H1 (cell line): ENCODE measurements around the gene C2CD2L. TPM values are rescaled to one million over a fixed set of nuclear protein-coding genes. Genes with fewer than 3 reads are reported as not detected.

Experiments
- CTCF ChIA-PET: fragments of 300-600 bp; sonication (Branson Sonifier 250); formaldehyde crosslinking; loops from one replicate; lab custom pipeline; 2021; ENCODE audit not compliant: partially characterized antibody; lab: Charles Lee
- POLR2A ChIA-PET: fragments of 300-600 bp; sonication (Branson Sonifier 250); formaldehyde crosslinking; loops from one replicate; lab custom pipeline; 2021; ENCODE audit warnings: inconsistent platforms; ENCODE audit not compliant: partially characterized antibody; lab: Charles Lee
- DNase-seq, 2 experiments: peaks; one replicate each; pipeline versions ENCODE4 v3.0.0 to v3.0.0-alpha.2; 2010 to 2022; ENCODE audit warnings: low spot score in 2 of 2, low read depth in 1 of 2, mixed read lengths in 1 of 2
- FAIRE-seq: peaks from 2 replicates; lab custom pipeline; 2011; peaks lifted over from hg19 to GRCh38; lab: Jason Lieb, UNC
- H2AFZ ChIP-seq: 2 replicates; pipeline ENCODE4 v1.8.1; 2012; ENCODE audit warnings: low read length, inconsistent platforms
- H2AK5ac ChIP-seq: 2 replicates; pipeline ENCODE4 v1.6.1; 2013; ENCODE audit warnings: low read depth, low read length
- H2BK120ac ChIP-seq: replicated peaks from 2 replicates; pipeline ENCODE3; 2013; ENCODE audit warnings: low read depth, low read length, inconsistent platforms
- H2BK12ac ChIP-seq: 2 replicates; pipeline ENCODE4 v1.6.1; 2013; ENCODE audit warnings: low read depth, low read length
- H2BK15ac ChIP-seq: 2 replicates; pipeline ENCODE4 v1.6.1; 2013; ENCODE audit warnings: low read length
- H2BK20ac ChIP-seq: 2 replicates; pipeline ENCODE4 v1.6.1; 2013; ENCODE audit warnings: low read length
- H2BK5ac ChIP-seq: 2 replicates; pipeline ENCODE4 v1.6.1; 2013; ENCODE audit warnings: low read depth, low read length
- H3K14ac ChIP-seq: 2 replicates; pipeline ENCODE4 v1.6.1; 2013; ENCODE audit warnings: inconsistent platforms; ENCODE audit not compliant: insufficient read length
- H3K18ac ChIP-seq: 2 replicates; pipeline ENCODE4 v1.6.1; 2013; ENCODE audit warnings: low read length; ENCODE audit errors: extremely low read depth
- H3K23ac ChIP-seq: 2 replicates; pipeline ENCODE4 v1.6.1; 2013; ENCODE audit warnings: inconsistent platforms; ENCODE audit not compliant: insufficient read length
- H3K23me2 ChIP-seq: 2 replicates; pipeline ENCODE4 v1.6.1; 2013; ENCODE audit warnings: low read depth, low read length
- H3K27ac ChIP-seq: 2 replicates; pipeline ENCODE4 v1.6.1; 2011; ENCODE audit warnings: low read depth, low read length, inconsistent platforms
- H3K27me3 ChIP-seq, 4 experiments: replicated peaks in 1 of 4; 1 replicate in 1 of 4; 2 replicates in 3 of 4; pipeline versions ENCODE4 v1.6.1 to v1.8.1; 2011 to 2013; ENCODE audit warnings: low read length in 3 of 4, mild to moderate bottlenecking in 3 of 4, inconsistent platforms in 2 of 4, mixed read lengths in 2 of 4, moderate library complexity in 1 of 4; ENCODE audit not compliant: control insufficient read depth in 3 of 4, insufficient read depth in 3 of 4; ENCODE audit errors: extremely low read depth in 1 of 4
- H3K36me3 ChIP-seq, 4 experiments: 2 replicates each; pipeline versions ENCODE4 v1.6.1 to v1.8.1; 2011 to 2013; ENCODE audit warnings: mild to moderate bottlenecking in 4 of 4, low read length in 3 of 4, moderate library complexity in 2 of 4, control low read depth in 1 of 4, inconsistent platforms in 1 of 4; ENCODE audit not compliant: insufficient read depth in 4 of 4, control insufficient read depth in 2 of 4
- H3K4ac ChIP-seq: replicated peaks from 2 replicates; pipeline ENCODE3; 2013; ENCODE audit warnings: low read length, low read depth, mixed read lengths, inconsistent platforms; ENCODE audit not compliant: insufficient read length
- H3K4me1 ChIP-seq, 4 experiments: replicated peaks in 1 of 4; 1 replicate in 1 of 4; 2 replicates in 3 of 4; pipeline versions ENCODE4 v1.6.1 to v1.8.1; 2011 to 2013; ENCODE audit warnings: low read length in 3 of 4, inconsistent platforms in 2 of 4, mixed read lengths in 1 of 4; ENCODE audit not compliant: insufficient read depth in 4 of 4, control insufficient read depth in 3 of 4
- H3K4me2 ChIP-seq, 2 experiments: 2 replicates each; pipeline versions ENCODE4 v1.6.1 to v1.8.1; 2011 to 2013; ENCODE audit warnings: low read depth in 2 of 2, low read length in 2 of 2, control low read depth in 1 of 2, inconsistent platforms in 1 of 2, mild to moderate bottlenecking in 1 of 2; ENCODE audit not compliant: insufficient read depth in 1 of 2
- H3K4me3 ChIP-seq, 4 experiments: fragments of 200-600, 300-600 bp in 1 of 4; sonication (generic), shearing (Covaris generic), sonication (Bioruptor Twin) in 1 of 4; 2 replicates each; pipeline versions ENCODE4 v1.5.1 to v1.8.1; 2011 to 2016; ENCODE audit warnings: low read length in 4 of 4, low read depth in 3 of 4, control low read depth in 2 of 4, inconsistent platforms in 2 of 4, mild to moderate bottlenecking in 2 of 4, mixed read lengths in 1 of 4, moderate library complexity in 1 of 4; ENCODE audit not compliant: insufficient read depth in 2 of 4; ENCODE audit errors: extremely low read depth in 1 of 4
- H3K56ac ChIP-seq: replicated peaks from 2 replicates; pipeline ENCODE3; 2013; ENCODE audit warnings: low read depth, mild to moderate bottlenecking, mixed read lengths, low read length, inconsistent platforms; ENCODE audit not compliant: insufficient read length
- H3K79me1 ChIP-seq: 2 replicates; pipeline ENCODE4 v1.6.1; 2013; ENCODE audit warnings: low read depth, low read length, control low read depth
- H3K79me2 ChIP-seq, 2 experiments: 2 replicates each; pipeline versions ENCODE4 v1.6.1 to v1.8.1; 2012 to 2013; ENCODE audit warnings: low read length in 2 of 2, mild to moderate bottlenecking in 2 of 2, inconsistent platforms in 1 of 2; ENCODE audit not compliant: insufficient read depth in 2 of 2, control insufficient read depth in 1 of 2
- H3K9ac ChIP-seq, 4 experiments: replicated peaks in 1 of 4; 1 replicate in 1 of 4; 2 replicates in 3 of 4; pipeline versions ENCODE4 v1.6.1 to v1.8.1; 2011 to 2013; ENCODE audit warnings: low read depth in 3 of 4, low read length in 3 of 4, control low read depth in 2 of 4, mild to moderate bottlenecking in 2 of 4, moderate library complexity in 2 of 4, inconsistent platforms in 1 of 4; ENCODE audit errors: extremely low read depth in 1 of 4
- H3K9me3 ChIP-seq, 2 experiments: 2 replicates each; pipeline versions ENCODE4 v1.6.1 to v1.8.1; 2012 to 2013; ENCODE audit warnings: mild to moderate bottlenecking in 2 of 2, moderate library complexity in 2 of 2, control low read depth in 1 of 2, inconsistent platforms in 1 of 2, low read depth in 1 of 2, low read length in 1 of 2, mixed read lengths in 1 of 2; ENCODE audit not compliant: insufficient read depth in 2 of 2
- H4K20me1 ChIP-seq, 2 experiments: replicated peaks in 1 of 2; 2 replicates each; pipeline versions ENCODE3 to v1.8.1; 2011 to 2013; ENCODE audit warnings: inconsistent platforms in 2 of 2, low read length in 2 of 2, mild to moderate bottlenecking in 1 of 2; ENCODE audit not compliant: insufficient read depth in 2 of 2, control insufficient read depth in 1 of 2
- H4K5ac ChIP-seq: 2 replicates; pipeline ENCODE4 v1.6.1; 2013; ENCODE audit warnings: low read length, low read depth, mixed read lengths, inconsistent platforms; ENCODE audit not compliant: insufficient read length
- H4K8ac ChIP-seq: 2 replicates; pipeline ENCODE4 v1.8.0; 2013; ENCODE audit warnings: mild to moderate bottlenecking, moderate library complexity, low read length, inconsistent platforms; ENCODE audit not compliant: insufficient read depth; ENCODE audit errors: extremely low read depth
- H4K91ac ChIP-seq: replicated peaks from 2 replicates; pipeline ENCODE3; 2013; ENCODE audit warnings: low read length, mixed read lengths, inconsistent platforms; ENCODE audit not compliant: insufficient read length
- ASH2L ChIP-seq: fragments of 200-600, 300-600 bp; sonication (generic); IDR thresholded peaks from one replicate; pipeline ENCODE4 v1.7.1; 2017; ENCODE audit warnings: low read length
- ATF3 ChIP-seq: IDR thresholded peaks from 2 replicates; pipeline ENCODE4 v1.6.1; 2011; ENCODE audit warnings: low read depth, mild to moderate bottlenecking, low read length; ENCODE audit not compliant: insufficient read depth
- CHD1 ChIP-seq: IDR thresholded peaks from 2 replicates; pipeline ENCODE4 v1.6.1; 2012; ENCODE audit warnings: low read depth, low read length, improper control_type of control experiment
- KDM4A ChIP-seq: IDR thresholded peaks from one replicate; pipeline ENCODE4 v1.7.1; 2012; ENCODE audit warnings: low read depth, mild to moderate bottlenecking, moderate library complexity, low read length, inconsistent platforms; ENCODE audit not compliant: severe bottlenecking
- NANOG ChIP-seq: IDR thresholded peaks from 2 replicates; pipeline ENCODE4 v1.6.1; 2011; ENCODE audit warnings: low read length, low read depth, mild to moderate bottlenecking, inconsistent platforms; ENCODE audit not compliant: insufficient read depth, poor library complexity, severe bottlenecking
- POLR2A ChIP-seq, 2 experiments: IDR thresholded peaks; 1 replicate in 1 of 2; 2 replicates in 1 of 2; pipeline ENCODE4 v1.6.1; 2011; ENCODE audit warnings: low read depth in 2 of 2, low read length in 2 of 2, mild to moderate bottlenecking in 2 of 2; ENCODE audit errors: control extremely low read depth in 1 of 2
- POLR2AphosphoS5 ChIP-seq: IDR thresholded peaks from 2 replicates; pipeline ENCODE4 v1.6.1; 2011; ENCODE audit warnings: low read depth, low read length
- RXRA ChIP-seq: IDR thresholded peaks from 2 replicates; pipeline ENCODE4 v1.6.1; 2011; ENCODE audit warnings: low read depth, mild to moderate bottlenecking, low read length, moderate library complexity; ENCODE audit not compliant: insufficient read depth
- TAF7 ChIP-seq: optimal IDR thresholded peaks from 2 replicates; pipeline ENCODE3; 2011; ENCODE audit warnings: low read depth, mild to moderate bottlenecking, inconsistent platforms, low read length, moderate library complexity, borderline replicate concordance
- WGBS, 2 experiments: shearing (Covaris generic) in 1 of 2; methylation state at CpG; one replicate each; pipeline versions ENCODE4 v1.1.6 to v1.1.7; 2013 to 2015; ENCODE audit warnings: low lambda C conversion rate in 2 of 2, mixed read lengths in 2 of 2, inconsistent platforms in 1 of 2, low coverage in 1 of 2, missing lambda C conversion rate in 1 of 2; ENCODE audit not compliant: insufficient replicate concordance in 2 of 2, insufficient coverage in 1 of 2, insufficient read length in 1 of 2; ENCODE audit errors: extremely low coverage in 1 of 2, missing lambda C conversion rate in 1 of 2; 5-methylcytosine and 5-hydroxymethylcytosine counted together
- polyA plus RNA-seq, 7 experiments: library from polyadenylated mRNA; depleted of rRNA in 3 of 7; stranded (reverse) in 5 of 7; unstranded in 2 of 7; fragments of >200 nt in 5 of 7; fragments of 200-250 nt in 2 of 7; gene quantifications; 1 replicate in 5 of 7; 2 replicates in 1 of 7; 4 replicates in 1 of 7; pipeline versions ENCODE4 v1.2.1 to v1.2.3, GENCODE V29; 2011 to 2013; ENCODE audit warnings: missing spikeins in 2 of 7, mixed read lengths in 2 of 7
- total RNA-seq: library from RNA; stranded (reverse); fragmentation: NEBNext Ultra II Directional; extraction: Animal tissue kit (Norgen Biotek cat#: 25700); gene quantifications from 2 replicates; pipeline ENCODE4 v1.2.1, GENCODE V29; 2021

Gene C2CD2L
- total and polyA plus RNA-seq, 2 of the 8 experiments (the other 6 are each of a cell fraction or from before 2014, with no cell fraction given) = 2.5 to 4.0 TPM

DNA sequence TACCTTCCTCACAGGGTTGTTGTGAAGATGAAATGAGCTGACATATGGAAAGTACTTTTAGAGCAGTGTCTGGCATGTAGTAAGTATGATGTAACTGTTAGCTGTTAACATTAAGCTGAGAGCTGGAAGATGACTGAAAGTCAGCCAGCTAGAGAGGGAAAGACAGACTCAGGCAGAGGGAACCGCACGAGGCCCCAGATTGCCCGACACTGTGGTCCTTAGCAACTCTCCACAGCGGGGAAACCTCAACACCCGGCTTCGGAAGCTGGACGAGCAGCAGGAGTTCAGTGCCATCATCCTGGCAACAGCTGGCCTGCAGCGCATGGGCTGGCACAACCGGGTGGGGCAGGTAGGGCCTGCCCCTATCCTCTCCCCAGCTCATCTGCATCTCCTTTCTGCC, 16.0 kb upstream of the C2CD2L start:
- FAIRE-seq (no peak), DNase-seq (no peak)
- H3K56ac ChIP-seq = no peak overlapping the region
- H3K9ac ChIP-seq = no peak overlapping the region
- peak in 1 of 2 experiments; percentile 54; a peak in 1 of 3 replicates for TF ChIP-seq POLR2A (IDR thresholded peaks at IDR 0.05; ENCODE audit: control extremely low read depth in 1 of 2, low read depth in 2 of 2, low read length in 2 of 2)
- TF ChIP-seq NANOG = no peak
- no peak for TF ChIP-seq TAF7
- TF ChIP-seq ASH2L = no peak
- no peak for TF ChIP-seq ATF3
- TF ChIP-seq CHD1 = no peak
- TF ChIP-seq RXRA = no peak
- no peak for TF ChIP-seq KDM4A
- TF ChIP-seq POLR2AphosphoS5 = peak; percentile 32; the same call in 1 of the 2 replicates
- H3K9me3 ChIP-seq = no peaks in the 10 kb centered on the region
- H4K91ac ChIP-seq = no peak overlapping the region
- H3K4me2 ChIP-seq = no peak overlapping the region
- peaks cover 16% of the 10 kb centered on the region for H3K79me1 ChIP-seq
- H4K20me1 ChIP-seq = peaks cover 16 to 18% of the 10 kb centered on the region in 2 experiments
- H3K4me3 ChIP-seq = no peak overlapping the region
- WGBS, 2 experiments = 93% methylated on average over 9 of the region's 9 CpGs; no CpG with 5 or more reads in 1 of the 2 experiments
- H2BK120ac ChIP-seq = no peak overlapping the region
- H3K36me3 ChIP-seq = peaks cover 3 to 40% (median 14%) of the 10 kb centered on the region in 4 experiments; a peak in 5 of 8 replicates
- H2AFZ ChIP-seq = no peak overlapping the region
- no peak overlapping the region for H2BK5ac ChIP-seq
- H4K5ac ChIP-seq = no peak overlapping the region
- H2BK15ac ChIP-seq = no peak overlapping the region
- CTCF ChIA-PET = interaction anchor here (0.7 to 1.3 kb wide), 6 partner anchors 30 to 249 kb away, joined by 3 to 7 read pairs (median 3); no protein-coding TSS in a partner anchor
- H3K23ac ChIP-seq = no peak overlapping the region
- H2AK5ac ChIP-seq = no peak overlapping the region
- H2BK12ac ChIP-seq = no peak overlapping the region
- peaks cover 0 to 13% (median 3%) of the 10 kb centered on the region in 4 experiments; a peak in 5 of 7 replicates for H3K4me1 ChIP-seq
- H3K14ac ChIP-seq = no peak overlapping the region
- no peak overlapping the region for H3K27ac ChIP-seq
- H3K79me2 ChIP-seq = peaks cover 18 to 40% of the 10 kb centered on the region in 2 experiments
- H3K18ac ChIP-seq = no peak overlapping the region
- no peaks in the 10 kb centered on the region for H3K27me3 ChIP-seq
- H2BK20ac ChIP-seq = no peak overlapping the region
- H4K8ac ChIP-seq = no peak overlapping the region
- POLR2A ChIA-PET = interaction anchor here (0.7 to 7.4 kb wide), 10 partner anchors 11 to 78 kb away, joined by 3 to 139 read pairs (median 4); partner anchors contain the start of genes ABCG4, C2CD2L, DPAGT1 and HYOU1
- H3K4ac ChIP-seq = no peak overlapping the region
- H3K23me2 ChIP-seq = peaks cover 2% of the 10 kb centered on the region; the same call in 1 of the 2 replicates
